ENCODE data around the gene ATP1A3. TPM values are rescaled to one million over a fixed set of nuclear protein-coding genes. Genes with fewer than 3 reads are reported as not detected.

Gene ATP1A3
- total RNA-seq, 2 donors from 2014 or later, result 0.69 to 1.0 TPM

GRCh38 chr19:41920882-41921576 lies 73.0 kb downstream of the ATP1A3 start:
- Histone ChIP-seq H3K9me3 (ENCODE audit: control insufficient read depth, low read length) (no peaks in the 10 kb centered on the region), H3K27me3 (ENCODE audit: control insufficient read depth, insufficient read depth, low read length, poor library complexity, severe bottlenecking) (peaks cover 98% of the 10 kb centered on the region), H3K4me3 (ENCODE audit: low read length) (no peak overlapping the region), H3K4me1 (ENCODE audit: control insufficient read depth, insufficient read depth, low read length) (no peaks in the 10 kb centered on the region), H3K9ac (ENCODE audit: extremely low read depth, low read length, poor library complexity, severe bottlenecking) (no peak overlapping the region), H3K36me3 (ENCODE audit: control insufficient read depth, insufficient read depth, low read length) (no peaks in the 10 kb centered on the region), H3K27ac (ENCODE audit: low read depth, low read length) (no peak overlapping the region)
- no peak for DNase-seq
- no peak for TF ChIP-seq CTCF (conservative IDR thresholded peaks at IDR 0.05)
- Mint-ChIP-seq H3K9me3 (no peaks in the 10 kb centered on the region), H3K27ac (no peak overlapping the region), H3K36me3 (ENCODE audit: low read depth) (no peaks in the 10 kb centered on the region), H3K4me1 (peaks cover 11% of the 10 kb centered on the region), H3K27me3 (ENCODE audit: insufficient read depth) (peaks cover 15% of the 10 kb centered on the region), H3K4me3 (no peak overlapping the region)
- 21 to 34% methylated on average over 9 to 26 of the region's 26 CpGs for WGBS, 2 experiments (ENCODE audit: insufficient coverage in 1 of 2, insufficient read length in 1 of 2)

- 91 to 92% methylated on average over 30 to 33 of the region's 33 CpGs for WGBS, 2 experiments (ENCODE audit: insufficient coverage in 1 of 2, insufficient read length in 1 of 2)
- Mint-ChIP-seq H3K4me1 (peaks cover 11% of the 10 kb centered on the region), H3K27ac (no peak overlapping the region), H3K9me3 (no peaks in the 10 kb centered on the region), H3K27me3 (ENCODE audit: insufficient read depth) (peaks cover 15% of the 10 kb centered on the region), H3K36me3 (ENCODE audit: low read depth) (no peaks in the 10 kb centered on the region), H3K4me3 (no peak overlapping the region)
- no peaks in the 10 kb centered on the region for H3K4me1 ChIP-seq (ENCODE audit: control insufficient read depth, insufficient read depth, low read length)
- H3K27me3 ChIP-seq (ENCODE audit: control insufficient read depth, insufficient read depth, low read length, poor library complexity, severe bottlenecking), result peaks cover 98% of the 10 kb centered on the region
- TF ChIP-seq CTCF (conservative IDR thresholded peaks at IDR 0.05), result no peak
- no peak overlapping the region for H3K9ac ChIP-seq (ENCODE audit: extremely low read depth, low read length, poor library complexity, severe bottlenecking)
- DNase-seq, result no peak
- H3K9me3 ChIP-seq (ENCODE audit: control insufficient read depth, low read length), result no peaks in the 10 kb centered on the region
- no peak overlapping the region for H3K4me3 ChIP-seq (ENCODE audit: low read length)
- no peaks in the 10 kb centered on the region for H3K36me3 ChIP-seq (ENCODE audit: control insufficient read depth, insufficient read depth, low read length)
- H3K27ac ChIP-seq (ENCODE audit: low read depth, low read length), result no peak overlapping the region
Measured at GRCh38 chr19:41919948-41920712, 73.9 kb downstream of the ATP1A3 start.

- H3K9me3 ChIP-seq (ENCODE audit: control insufficient read depth, low read length), result no peaks in the 10 kb centered on the region
- Mint-ChIP-seq H3K4me3 (no peak overlapping the region), H3K4me1 (peaks cover 11% of the 10 kb centered on the region), H3K36me3 (ENCODE audit: low read depth) (no peaks in the 10 kb centered on the region), H3K27me3 (ENCODE audit: insufficient read depth) (peaks cover 23% of the 10 kb centered on the region), H3K9me3 (no peaks in the 10 kb centered on the region), H3K27ac (no peak overlapping the region)
- H3K27ac ChIP-seq (ENCODE audit: low read depth, low read length), result no peak overlapping the region
- WGBS, 2 experiments (ENCODE audit: insufficient coverage in 1 of 2, insufficient read length in 1 of 2), result 80 to 91% methylated on average over 5 of the region's 5 CpGs
- no peak for TF ChIP-seq CTCF (conservative IDR thresholded peaks at IDR 0.05)
- no peaks in the 10 kb centered on the region for H3K36me3 ChIP-seq (ENCODE audit: control insufficient read depth, insufficient read depth, low read length)
- H3K27me3 ChIP-seq (ENCODE audit: control insufficient read depth, insufficient read depth, low read length, poor library complexity, severe bottlenecking), result peaks cover 98% of the 10 kb centered on the region
- no peak overlapping the region for H3K4me3 ChIP-seq (ENCODE audit: low read length)
- H3K4me1 ChIP-seq (ENCODE audit: control insufficient read depth, insufficient read depth, low read length), result no peaks in the 10 kb centered on the region
- DNase-seq, result no peak
- H3K9ac ChIP-seq (ENCODE audit: extremely low read depth, low read length, poor library complexity, severe bottlenecking), result no peak overlapping the region
Measured at GRCh38 chr19:41918653-41919244, 75.3 kb downstream of the ATP1A3 start.
